GM21367 (cell line): ENCODE results near the gene WDR18.

Experiments used
- ATAC-seq: cut with Tn5 transposase; IDR thresholded peaks from one replicate; pipeline ENCODE4 v1.9.1; 2021; ENCODE audit not compliant: unreplicated experiment

The WDR18 gene

DNA sequence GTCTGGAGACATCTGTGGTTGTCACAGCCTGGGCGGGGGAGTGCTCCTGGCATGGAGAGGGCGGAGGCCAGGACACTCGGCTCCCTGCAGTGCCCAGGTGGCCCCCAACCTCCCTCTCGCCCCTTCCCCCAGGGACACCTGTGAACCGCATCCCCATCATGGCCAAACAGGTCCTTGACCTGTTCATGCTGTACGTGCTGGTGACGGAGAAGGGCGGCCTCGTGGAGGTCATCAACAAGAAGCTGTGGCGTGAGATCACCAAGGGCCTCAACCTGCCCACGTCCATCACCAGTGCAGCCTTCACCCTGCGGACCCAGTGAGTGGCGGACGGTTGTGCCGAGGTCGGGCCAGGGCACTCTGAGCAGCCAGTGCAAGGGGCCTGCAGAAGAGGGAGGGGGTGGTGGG lies 20.0 kb upstream of the WDR18 start:
- no peak for ATAC-seq

DNA sequence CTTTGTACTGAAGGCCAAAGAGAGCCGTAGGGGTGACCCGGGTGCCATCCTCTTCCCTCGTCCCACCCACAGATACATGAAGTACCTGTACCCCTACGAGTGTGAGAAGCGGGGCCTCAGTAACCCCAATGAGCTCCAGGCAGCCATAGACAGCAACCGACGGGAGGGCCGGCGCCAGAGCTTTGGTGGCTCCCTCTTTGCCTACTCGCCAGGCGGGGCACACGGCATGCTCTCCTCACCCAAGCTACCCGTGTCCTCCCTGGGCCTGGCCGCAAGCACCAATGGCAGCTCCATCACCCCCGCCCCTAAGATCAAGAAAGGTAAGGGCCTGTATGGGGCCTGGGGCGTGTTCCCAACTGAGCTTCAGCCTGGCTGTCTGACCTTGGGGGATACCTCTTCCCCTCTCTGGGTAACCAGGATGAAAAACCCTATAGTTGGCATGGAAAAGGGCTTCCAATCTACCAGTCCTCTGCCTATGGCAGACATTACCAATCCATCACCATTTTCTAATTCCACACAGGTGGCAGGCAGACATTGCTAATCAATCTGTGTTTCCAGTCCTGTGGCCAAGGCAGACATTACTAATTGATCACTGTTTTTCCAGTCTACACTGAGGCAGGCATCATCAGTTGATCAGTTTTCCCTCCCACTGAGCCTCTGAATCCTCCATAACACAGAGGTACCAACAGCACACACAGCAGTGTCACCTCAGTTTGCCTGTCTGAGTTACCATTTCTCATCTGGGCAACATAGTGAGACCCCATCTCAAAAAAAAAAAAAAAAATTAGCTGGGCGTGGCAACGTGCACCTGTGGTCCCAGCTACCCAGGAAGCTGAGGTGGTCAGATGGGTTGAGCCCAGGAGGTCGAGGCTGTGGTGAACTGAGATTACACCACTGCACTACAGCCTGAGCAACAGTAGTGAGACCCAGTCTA lies 19.1 kb upstream of the WDR18 start:
- no peak for ATAC-seq

- no peak for ATAC-seq
Measured at GRCh38 chr19:966485-967088, 17.6 kb upstream of the WDR18 start.

DNA sequence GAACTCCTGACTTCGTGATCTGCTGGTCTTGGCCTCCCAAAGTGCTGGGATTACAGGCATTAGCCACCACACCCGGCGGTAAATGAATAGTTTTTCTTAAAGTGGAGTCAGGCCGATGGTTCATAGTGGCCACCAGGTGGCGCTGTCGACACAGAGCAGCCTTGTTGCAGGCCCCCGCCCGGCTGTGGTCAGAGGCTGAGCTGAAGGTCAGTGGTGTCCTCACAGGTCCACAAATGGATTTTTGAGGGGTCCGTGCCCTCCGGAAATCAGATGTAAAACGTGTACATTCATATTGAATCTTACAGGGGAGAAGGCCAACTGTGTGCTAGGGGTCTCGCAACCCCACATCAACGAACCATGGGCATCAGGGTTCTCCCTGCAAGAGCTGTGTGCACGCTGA lies 13.4 kb upstream of the WDR18 start:
- ATAC-seq, result no peak

DNA sequence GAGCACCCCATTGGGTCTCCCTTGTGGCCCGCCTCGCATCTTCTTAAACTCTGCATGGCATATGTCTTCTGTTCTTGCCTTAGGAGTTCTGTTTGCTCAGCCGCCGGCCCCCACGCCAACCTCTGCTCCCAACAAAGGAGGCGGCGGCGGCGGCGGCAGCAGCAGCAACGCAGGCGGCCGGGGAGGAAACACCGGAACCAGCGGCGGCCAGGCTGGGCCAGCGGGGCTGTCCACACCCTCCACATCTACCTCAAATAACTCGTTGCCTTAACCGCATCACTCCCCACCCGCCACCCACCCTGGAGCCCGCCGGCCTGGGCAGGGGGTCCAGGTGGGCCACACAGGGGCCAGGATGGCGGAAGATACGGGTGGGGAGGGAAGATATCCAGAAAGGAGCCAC lies 12.3 kb upstream of the WDR18 start:
- ATAC-seq, result no peak

DNA sequence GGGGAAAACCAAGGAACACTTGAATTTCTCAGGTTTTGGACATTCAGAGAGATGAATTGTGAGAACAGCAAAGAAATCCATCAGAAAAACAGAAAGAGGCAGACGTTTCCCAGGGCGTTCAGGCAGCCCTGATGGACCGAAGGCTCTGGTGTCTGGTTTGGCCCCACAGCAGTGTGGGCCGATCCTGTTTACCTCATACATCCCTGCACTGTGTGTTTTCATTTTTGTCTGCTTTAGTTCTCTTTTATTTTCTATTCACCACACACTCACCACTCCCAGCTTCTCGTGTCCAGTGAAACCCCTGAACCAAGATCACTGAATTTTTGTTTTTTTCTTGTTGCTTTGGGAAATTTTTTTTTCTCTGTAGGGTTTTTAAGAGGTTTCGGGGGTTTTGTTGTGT lies 11.9 kb upstream of the WDR18 start:
- ATAC-seq, result no peak

- ATAC-seq, result no peak
Measured at GRCh38 chr19:973726-974563, 10.2 kb upstream of the WDR18 start.

DNA sequence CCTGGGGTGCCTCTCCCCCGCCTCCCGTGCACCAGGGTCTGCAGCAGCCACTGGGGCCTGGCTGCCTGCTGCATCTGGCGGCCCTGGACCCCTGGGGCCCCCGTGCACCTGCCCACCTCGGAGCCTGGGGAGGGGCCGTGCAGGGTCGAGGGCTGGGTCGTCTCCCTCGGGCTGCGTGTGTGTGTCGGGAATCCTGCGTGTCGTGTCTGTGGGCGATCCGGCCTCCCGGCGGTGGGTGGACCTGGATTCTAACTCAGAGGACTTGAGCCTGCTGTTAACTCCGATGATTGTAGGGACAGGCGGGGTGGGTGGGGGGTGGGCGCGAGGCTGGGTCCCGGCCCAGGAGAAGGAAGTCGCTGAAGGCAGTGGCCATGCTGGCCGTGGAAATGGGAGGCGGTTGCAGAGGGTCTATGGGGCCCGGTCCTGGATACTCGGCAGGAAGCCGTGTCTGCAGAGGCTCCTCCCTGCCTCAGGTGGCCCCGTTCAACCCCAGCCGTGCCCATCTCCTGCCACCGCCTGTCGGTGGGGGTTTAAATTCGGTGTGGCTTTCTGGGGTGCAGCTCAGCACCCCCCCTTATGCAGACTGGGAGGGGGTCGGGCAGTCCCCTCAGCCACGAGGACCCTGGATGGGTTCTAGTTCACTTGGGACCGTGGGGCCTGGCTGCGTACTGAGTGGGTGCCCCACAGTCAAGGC lies 9.4 kb upstream of the WDR18 start:
- ATAC-seq, result no peak

GRCh38 chr19:976476-976875 lies 7.7 kb upstream of the WDR18 start:
- no peak for ATAC-seq

- ATAC-seq, result no peak
Measured at GRCh38 chr19:977058-977464, 7.1 kb upstream of the WDR18 start.

DNA sequence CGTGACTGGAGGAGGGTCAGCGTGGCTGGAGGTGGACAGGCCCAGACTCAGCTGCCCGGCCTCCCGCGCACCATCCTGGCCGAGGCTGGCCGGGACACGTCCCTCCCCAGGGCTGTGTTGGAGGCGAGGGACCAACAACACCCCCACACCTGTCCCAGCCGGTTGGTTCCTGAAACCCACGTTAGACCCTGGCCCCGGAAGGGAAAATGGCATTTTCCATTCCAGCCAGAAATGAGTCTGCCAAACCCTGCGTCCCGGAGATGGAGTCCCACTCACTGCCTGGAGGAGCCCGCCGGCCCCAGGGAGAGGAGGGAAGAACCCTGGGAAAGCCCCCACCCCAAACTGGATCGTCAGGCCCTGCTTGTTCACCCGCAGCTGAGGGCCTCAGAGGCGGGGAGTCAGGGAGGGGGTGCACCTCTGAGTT lies 4.8 kb upstream of the WDR18 start:
- no peak for ATAC-seq

- ATAC-seq, result no peak
Measured at GRCh38 chr19:980133-980998, 3.8 kb upstream of the WDR18 start.

GRCh38 chr19:982567-983170 lies 1.5 kb upstream of the WDR18 start:
- ATAC-seq, result no peak

GRCh38 chr19:986083-986482 lies 1.9 kb downstream of the WDR18 start:
- no peak for ATAC-seq

DNA sequence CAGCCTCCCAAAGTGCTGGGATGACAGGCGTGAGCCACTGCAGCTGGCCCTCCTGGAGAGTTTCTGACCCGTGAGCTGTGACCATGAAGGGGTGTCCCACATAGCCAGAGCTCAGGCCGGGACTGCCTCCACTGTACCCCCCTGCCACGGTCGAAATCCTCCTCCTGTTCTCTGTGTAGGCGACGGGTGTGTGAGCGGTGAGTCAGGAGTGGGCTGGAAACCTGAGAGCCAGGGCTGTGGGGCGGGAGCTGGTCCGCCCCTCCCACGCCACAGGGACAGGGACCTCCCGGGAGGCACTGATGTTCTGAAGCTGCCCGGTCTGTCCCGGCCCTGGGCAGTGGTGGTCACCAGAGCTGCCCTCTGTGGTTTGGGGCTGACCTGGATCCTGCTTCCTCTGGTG lies 3.9 kb downstream of the WDR18 start:
- ATAC-seq, result no peak

- ATAC-seq, result no peak
Measured at GRCh38 chr19:988510-988909, 4.4 kb downstream of the WDR18 start.

DNA sequence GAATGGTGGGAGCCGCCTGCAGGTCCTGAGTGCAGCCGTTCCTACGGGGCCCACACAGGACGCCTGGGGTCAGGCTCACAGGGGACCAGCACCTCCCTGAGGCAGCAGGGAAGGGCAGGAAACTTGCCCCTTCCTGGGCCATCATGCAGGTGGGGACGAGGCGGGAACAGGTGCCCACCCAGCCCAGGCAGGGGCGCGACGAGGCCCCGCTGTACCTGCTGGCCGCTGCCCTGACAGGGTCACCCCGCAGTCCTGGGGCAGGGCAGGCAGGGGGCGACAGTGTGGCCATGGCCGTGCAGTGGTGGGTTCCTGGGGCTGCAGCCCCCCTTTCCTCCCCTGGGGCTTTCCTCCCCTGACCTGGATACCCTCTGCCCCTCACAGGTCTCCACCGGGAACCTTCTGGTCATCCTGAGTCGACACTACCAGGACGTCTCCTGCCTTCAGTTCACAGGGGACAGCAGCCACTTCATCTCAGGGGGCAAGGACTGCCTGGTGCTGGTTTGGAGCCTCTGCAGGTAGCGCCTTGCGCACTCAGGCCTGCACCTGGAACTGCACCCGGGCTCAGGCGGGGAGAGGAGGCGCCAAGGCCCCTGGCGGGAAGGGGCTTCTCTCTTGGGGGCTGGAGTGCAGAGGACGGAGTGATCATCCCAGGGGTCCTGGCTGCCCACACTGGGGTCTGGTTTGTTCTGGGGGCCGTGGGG lies 5.4 kb downstream of the WDR18 start:
- ATAC-seq, result no peak

DNA sequence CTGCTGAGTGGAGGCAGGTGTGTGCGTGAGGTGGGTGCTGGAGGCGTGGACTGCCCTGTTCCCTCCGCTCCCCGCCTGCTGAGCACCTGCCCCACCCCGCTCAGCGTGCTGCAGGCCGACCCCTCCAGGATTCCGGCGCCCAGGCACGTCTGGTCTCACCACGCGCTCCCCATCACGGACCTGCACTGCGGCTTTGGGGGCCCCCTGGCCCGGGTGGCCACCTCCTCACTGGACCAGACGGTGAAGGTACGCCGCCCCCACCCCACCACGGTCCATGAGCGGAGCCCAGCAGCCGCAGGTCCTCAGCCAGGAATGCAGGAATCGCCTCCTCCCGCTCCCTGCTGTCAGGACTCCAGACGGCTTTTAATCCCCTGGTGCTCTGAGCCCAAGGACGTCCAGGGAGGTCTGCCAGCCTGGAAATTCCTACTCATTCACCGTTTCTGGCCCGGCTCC lies 6.0 kb downstream of the WDR18 start:
- ATAC-seq, result no peak

DNA sequence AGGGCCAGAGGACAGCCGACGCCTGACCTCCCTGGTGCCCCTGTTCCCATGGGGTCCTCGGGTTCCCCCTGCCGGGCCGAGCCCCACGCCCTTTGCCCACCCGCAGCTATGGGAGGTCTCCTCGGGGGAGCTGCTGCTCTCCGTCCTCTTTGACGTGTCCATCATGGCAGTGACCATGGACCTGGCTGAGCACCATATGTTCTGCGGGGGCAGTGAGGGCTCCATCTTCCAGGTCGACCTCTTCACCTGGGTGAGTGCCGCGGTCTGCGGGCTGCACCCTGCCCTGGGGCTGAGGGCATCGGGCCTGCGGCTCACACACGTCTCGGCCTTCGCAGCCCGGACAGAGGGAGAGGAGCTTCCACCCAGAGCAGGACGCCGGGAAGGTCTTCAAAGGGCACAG lies 6.6 kb downstream of the WDR18 start:
- no peak for ATAC-seq
